SK-MEL-5 (cell line): ENCODE measurements around the gene TEKTIP1. TPM values are rescaled to one million over a fixed set of nuclear protein-coding genes. Genes with fewer than 3 reads are reported as not detected.

Experiments used
- DNase-seq: peaks from one replicate; pipeline ENCODE4 v3.0.0-alpha.2; 2016; ENCODE audit warnings: low read depth, low spot score
- in situ Hi-C: cut with HindIII; loops from 2 replicates; pipeline ENCODE4 v1.10.0; 2016; ENCODE audit warnings: low sequenced_read_pairs, high pct_unique_total_duplicates, low pct_unique_long_range_greater_than_20kb
- total RNA-seq: library from RNA; depleted of rRNA; stranded (reverse); fragments of >200 nt; shearing (Covaris generic); gene quantifications from 2 replicates; pipeline ENCODE4 v1.2.3, GENCODE V29; 2014

The TEKTIP1 gene
- total RNA-seq, 1 experiment from 2014 or later: not detected

DNA sequence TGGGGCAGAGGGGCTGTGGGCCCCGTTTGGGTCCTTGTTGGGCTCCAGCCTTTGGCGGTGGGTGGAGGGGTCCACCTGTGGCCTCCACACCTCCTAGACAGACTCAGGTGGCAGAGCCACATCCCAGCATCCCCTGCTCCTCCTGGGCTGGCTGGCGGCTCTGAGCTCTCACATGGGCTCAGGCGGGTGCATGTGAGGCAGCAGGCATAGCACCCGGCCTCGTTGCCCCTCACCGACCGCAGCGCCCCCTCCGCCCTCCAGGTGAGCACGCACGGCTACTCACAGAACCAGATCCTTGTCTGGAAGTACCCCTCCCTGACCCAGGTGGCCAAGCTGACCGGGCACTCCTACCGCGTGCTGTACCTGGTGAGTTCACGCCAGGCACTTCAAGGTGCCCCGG is 5.9 kb upstream of the TEKTIP1 start:
- no peak for DNase-seq
- in situ Hi-C loops: no loop called here

DNA sequence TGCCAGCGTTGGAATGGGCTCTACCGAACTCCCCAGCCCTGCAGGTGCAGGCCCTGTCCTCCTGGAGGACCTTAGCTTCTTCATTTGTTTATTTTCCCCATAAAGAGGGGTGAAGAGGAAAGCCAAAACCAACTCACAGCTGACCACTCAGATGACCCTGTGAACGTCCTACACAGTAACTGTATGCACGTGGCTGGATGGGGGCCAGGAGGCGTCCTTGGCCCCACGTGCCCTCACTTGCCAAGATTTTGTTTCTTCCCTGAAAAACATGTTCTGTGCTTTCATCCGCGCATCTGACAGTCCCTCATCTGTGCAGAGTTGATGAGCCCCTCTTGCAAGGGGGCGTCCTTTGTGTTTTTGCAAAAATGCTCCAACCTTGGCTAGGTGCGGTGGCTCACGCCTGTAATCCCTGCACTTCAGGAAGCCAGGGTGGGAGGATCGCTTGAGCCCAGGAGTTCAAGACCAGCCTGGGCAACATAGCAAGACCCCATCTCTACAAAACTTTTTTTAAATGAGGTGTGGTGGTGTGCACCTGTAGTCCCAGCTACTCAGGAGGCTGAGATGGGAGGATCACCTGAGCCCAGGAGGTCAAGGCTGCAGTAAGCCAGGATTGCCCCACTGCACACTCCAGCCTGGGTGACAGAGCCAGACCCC is 5.3 kb upstream of the TEKTIP1 start:
- in situ Hi-C loops: no loop called here
- no peak for DNase-seq

DNA sequence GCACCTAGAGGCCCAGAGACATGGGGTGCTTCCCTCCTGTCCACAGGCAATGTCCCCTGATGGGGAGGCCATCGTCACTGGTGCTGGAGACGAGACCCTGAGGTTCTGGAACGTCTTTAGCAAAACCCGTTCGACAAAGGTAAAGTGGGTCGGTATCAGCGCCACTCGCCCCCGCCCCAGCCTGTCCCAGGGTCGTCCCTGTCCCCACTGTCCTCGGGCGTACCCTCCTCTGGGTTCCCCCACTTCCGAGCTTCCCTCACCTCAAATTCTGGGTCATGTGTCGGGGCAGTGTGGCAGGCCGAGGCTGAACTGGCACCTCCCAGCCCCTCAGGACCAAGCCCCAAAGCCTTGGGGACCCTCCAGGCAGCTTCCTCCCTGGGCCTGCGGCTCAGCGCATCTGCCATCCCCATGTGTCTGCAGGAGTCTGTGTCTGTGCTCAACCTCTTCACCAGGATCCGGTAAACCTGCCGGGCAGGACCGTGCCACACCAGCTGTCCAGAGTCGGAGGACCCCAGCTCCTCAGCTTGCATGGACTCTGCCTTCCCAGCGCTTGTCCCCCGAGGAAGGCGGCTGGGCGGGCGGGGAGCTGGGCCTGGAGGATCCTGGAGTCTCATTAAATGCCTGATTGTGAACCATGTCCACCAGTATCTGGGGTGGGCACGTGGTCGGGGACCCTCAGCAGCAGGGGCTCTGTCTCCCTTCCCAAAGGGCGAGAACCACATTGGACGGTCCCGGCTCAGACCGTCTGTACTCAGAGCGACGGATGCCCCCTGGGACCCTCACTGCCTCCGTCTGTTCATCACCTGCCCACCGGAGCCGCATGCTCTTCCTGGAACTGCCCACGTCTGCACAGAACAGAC is 4.4 kb upstream of the TEKTIP1 start:
- in situ Hi-C loops: no loop called here

DNA sequence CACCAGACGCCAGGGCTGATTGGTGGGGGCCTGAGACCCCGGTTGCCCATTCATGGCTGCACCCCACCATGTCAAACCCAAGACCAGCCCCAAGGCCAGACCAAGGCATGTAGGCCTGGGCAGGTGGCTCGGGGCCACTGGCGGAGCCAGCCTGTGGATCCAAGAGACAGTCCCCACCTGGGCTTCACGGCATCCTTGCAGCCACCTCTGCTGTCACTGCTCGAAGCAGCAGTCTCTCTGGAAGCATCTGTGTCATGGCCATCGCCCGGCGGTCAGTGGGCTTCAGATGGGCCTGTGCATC is 3.8 kb upstream of the TEKTIP1 start:
- DNase-seq: no peak
- in situ Hi-C loops: no loop called here

More for the DNA sequence above, 4.4 kb upstream of the TEKTIP1 start:
- DNase-seq: no peak

DNA sequence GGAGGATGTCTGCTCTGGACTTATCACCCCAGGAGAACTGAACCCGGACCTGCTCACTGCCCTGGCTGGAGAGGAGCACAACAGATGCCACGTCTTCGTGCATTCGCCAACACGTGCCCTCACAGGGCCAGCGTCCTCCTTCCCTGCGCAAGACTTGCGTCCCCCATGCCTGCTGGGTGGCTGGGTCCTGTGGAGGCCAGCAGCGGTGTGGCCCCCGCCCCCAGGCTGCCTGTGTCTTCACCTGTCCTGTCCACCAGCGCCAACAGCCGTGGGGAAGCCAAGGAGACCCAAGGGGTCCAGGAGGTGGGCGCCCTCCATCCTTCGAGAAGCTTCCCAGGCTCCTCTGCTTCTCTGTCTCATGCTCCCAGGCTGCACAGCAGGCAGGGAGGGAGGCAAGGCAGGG is 3.4 kb upstream of the TEKTIP1 start:
- in situ Hi-C loops: no loop called here
- peak; percentile 40 for DNase-seq

DNA sequence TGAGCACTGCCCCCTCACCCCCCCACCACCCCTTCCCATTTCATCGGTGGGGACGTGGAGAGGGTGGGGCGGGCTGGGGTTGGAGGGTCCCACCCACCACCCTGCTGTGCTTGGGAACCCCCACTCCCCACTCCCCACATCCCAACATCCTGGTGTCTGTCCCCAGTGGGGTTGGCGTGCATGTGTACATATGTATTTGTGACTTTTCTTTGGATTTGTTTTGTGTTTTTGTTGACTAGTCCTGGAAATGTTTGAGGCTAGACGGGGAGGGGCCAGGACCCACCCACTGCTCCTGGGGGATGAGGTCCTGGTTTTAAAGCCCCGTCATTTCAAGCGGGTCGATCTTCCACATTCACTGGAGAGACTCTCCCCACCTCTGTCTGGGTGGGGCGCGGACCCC is 3.0 kb upstream of the TEKTIP1 start:
- in situ Hi-C loops: no loop called here

DNA sequence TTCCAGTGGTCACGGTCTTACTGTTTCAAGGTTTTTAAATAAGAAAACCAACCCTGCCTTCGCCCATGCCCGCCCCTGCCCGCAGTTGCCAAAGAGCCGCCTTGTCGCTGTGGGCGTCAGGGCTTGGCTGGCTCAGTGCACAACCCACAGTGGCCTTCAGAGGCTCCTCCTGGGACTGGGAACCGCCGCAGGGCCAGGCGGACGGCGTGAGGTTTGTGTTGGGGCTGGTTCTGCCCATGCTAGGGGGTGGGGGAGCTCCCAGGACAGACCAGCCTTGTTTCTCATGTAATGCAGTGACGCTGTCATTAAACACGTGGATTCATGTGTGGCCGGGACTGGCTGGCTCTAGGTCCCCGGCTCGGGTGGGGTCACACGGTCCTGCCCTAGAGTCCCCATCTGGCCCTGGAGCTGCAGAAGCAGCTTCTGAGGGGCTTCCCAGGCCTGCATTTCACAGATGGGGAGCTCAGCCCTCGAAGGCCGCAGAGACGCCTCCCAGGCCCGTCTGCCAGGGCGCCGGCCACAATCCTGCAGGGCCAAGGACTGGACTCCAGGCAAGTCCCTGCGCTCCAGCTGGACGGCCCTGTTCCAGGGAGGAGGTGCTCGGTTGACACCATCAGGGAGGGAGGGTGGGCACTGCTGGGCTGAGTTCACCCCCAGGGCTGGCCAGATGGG is 2.4 kb upstream of the TEKTIP1 start:
- DNase-seq: peak; percentile 96
- in situ Hi-C loops: no loop called here

More for the DNA sequence above, 3.0 kb upstream of the TEKTIP1 start:
- peak; percentile 50 for DNase-seq

DNA sequence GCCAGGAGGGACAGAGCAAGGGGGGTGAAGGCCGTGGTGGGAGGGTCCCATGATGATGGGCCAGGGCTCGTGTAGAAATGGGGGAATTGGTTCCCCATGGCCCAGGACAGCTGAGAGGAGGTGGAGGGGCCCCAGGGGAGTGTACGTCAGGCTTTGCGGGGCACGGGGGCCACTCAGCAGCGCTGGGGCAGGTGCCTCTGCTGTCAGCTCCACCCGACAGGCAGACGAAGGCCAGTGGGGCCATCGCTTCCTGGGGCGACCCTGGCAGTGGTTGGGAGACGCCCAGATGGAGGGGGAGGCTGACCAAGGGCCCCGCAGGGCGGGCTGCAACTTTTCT is 1.9 kb upstream of the TEKTIP1 start:
- in situ Hi-C loops: no loop called here
- no peak for DNase-seq

DNA sequence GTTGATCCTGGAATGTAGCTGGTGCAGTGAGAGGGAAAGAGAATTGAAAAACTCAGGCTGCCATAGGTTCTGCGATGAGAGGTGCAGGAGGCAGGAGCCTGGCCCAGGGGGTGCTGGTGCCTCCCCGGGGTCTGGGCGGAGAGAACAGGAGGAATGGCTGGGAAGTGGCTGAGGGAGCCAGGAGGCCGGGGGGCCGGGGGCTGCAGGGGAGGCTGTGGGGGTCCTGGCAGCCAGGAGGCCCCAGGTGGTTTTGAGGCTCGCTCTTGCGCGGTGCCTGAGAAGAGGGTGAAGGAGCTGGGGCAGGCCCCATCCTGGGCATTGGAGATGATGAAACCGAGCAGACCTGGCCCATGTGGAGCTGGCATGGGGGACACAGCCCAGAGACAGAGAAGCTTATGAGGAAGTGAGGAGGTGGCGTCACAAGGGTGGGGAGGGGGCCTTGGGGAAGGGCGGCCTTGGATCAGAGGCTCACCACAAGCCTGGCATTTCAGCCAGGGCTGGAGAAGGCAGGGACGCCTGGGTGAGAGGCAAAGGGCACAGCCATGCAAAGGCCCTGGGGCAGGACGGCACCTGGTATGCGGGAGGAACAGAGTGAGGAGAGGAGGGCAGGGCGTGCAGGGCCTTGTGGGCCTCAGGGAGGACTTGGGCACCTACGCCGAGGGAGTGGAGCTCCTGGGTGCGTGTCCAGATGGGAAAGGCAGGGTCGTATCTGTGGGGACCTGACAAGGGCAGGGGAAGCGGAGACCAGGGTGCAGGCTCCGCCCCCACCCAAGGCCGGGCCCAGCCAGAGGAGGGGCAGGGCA is 1.3 kb upstream of the TEKTIP1 start:
- in situ Hi-C loops: no loop called here
- peak; percentile 74 for DNase-seq

DNA sequence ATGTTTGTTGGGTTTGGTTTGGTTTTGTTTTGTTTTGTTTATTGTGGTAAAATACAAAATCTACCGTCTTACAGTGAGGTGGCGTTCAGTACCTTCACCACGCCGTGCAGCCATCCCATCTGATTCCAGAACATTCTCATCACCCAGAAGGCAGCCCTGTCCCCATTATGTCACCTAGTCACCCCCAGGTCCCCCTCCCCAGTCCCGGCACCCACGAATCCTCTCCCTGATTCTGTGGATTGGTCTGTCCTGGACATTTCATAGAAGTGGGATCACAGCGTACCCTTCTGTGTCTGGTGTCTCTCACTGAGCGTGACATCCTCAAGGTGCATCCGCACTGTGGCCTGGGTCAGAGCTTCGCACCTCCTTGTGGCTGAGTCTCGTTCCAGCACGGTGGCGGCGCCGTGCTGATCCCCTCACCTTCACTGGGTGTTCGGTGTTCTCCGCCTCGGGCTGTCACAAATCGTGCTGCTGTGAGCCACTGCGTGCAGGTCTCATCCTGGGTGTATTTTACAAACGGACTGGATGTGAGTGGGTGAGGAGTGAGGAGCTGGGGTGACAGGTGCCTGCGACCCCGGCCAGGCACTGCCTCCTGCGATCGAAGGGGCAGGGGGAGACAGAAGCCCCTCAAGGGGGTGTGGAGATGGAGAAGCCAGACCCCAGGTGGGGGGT is 580 bp upstream of the TEKTIP1 start:
- in situ Hi-C loops: no loop called here
- peak; percentile 59 for DNase-seq

DNA sequence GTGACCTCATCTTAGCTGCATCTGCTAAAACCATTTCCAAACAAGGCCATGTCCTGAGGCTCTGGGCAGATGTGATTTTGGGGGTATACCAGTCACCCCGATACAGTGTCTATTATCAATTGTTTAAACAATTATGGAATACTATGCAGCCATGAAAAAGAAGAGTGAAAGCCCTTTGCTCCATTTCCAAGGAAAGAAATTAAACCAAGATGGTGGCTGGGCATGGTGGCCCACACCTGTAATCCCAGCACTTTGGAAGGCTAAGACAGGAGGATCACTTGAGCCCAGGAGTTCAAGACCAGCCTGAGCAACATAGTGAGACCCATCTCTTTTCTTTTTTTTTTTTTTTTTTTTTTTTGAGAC is 763 bp downstream of the TEKTIP1 start:
- DNase-seq: no peak
- in situ Hi-C loops: no loop called here

DNA sequence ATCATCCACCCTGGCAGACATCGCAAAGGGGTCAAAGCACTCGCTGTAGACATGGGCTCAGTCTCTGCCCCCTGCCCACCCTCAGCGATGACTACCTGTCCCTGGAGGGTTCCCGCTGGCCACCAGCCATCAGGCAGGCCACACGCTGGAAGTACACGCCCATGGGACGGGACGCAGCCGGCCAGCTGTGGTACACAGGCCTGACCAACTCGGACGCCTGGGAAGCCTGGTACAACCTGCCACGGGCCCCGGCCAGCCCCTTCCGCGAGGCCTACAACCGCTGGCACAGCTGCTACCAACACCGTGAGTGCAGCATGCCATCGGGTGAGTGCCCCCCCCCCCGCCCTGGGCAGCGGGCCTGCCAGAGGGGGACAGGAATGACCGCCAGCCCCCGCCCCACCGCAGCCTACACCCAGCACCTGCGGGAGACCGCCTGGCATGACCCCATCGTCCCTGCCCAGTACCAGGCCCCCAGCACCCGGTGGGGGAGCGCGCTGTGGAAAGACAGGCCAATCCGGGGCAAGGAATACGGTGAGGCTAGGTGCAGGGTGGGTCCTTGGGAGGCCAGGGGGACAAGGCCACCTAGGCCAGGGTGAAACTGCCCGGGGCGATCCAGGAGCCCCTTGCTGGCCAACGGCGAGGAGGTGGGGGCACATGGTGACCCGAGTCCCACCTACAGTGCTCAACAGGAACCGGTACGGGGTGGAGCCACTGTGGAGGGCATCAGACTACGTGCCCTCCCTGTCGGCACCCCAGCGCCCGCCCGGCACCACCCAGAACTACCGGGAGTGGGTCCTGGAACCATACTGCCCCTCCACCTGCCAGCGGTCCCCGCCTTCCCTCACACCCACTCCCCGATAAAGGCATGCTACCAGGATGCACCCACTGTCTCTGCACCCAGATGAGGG is 4.4 kb downstream of the TEKTIP1 start:
- in situ Hi-C loops: no loop called here
- DNase-seq: peak; percentile 21

DNA sequence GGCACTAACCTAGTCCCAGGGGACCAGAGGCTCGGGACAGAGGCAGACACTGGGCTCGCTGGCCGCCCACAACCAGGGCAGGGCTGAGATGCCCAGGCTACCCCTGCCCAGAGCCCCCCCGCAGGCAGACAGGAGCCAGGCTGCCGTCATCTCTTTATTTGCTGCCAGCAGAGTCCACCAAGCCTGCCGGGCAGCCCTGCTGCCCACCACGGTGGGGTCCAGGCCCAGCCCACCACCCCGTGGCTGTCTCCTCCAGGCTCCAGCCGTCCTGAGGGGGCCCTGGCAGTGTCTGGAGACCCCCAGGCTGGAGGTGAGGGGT is 5.0 kb downstream of the TEKTIP1 start:
- DNase-seq: no peak
- in situ Hi-C loops: no loop called here

DNA sequence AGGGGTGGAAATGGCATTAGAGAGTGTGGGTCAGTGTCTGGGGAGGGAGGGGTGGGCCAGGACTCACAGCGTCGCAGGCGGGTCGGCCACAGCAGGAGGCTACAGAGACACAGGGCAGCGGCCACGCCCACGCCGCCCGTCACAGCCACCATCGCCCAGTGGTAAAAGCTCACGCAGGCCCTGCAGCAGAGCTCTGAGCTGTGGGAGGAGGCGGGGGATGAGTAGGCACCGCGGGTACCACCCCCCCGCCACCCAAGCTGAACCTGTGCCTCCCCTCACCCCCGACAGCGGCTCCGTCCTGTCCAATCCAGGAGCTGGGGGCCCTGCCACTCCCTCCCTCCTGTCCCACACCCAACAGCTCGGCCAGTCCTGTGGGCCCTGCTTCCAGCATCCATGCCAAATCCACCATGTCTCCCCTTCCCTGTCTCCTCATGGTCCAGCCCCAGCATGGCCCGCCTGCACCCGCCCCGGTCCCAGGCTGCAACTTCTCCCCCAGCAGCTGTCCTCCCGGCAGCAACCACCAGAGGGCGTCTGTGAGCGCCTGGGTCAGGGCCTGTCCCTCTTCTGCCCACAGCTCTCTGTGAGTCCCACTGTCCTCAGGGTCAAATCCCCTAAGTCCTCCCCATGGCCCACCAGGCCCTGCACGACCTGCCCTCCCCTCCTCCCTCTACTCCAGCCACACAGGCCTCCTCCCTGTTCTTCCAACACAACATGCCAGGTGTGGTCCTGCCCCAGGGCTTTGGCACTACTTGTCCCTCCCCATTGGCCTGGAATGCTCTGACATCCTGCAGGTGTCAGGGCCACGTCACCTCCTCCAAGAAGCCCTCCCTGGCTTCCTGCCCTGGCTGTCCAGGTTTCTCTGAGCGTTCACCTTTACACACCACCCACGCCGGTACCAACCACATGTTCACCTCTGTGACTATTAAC is 6.0 kb downstream of the TEKTIP1 start:
- DNase-seq: peak; percentile 66
- in situ Hi-C loops: no loop called here

DNA sequence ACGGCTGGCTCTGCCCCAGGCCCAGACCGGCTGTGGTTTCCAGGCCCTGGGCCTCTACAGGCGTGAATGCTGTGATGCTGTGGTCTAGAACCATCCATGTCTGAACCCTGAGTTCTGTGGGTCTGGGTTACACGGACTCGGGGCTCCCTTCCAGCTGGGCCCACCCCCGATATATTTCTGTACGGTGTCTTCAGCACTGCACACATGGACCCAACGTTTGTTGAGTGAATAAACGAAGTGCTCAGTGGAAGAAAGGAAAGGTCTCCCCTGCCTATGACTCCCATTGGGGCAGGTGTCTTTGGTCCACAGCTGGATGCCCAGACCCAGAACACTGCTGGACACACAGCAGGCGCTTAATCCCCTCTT is 6.7 kb downstream of the TEKTIP1 start:
- in situ Hi-C loops: no loop called here
- DNase-seq: no peak

DNA sequence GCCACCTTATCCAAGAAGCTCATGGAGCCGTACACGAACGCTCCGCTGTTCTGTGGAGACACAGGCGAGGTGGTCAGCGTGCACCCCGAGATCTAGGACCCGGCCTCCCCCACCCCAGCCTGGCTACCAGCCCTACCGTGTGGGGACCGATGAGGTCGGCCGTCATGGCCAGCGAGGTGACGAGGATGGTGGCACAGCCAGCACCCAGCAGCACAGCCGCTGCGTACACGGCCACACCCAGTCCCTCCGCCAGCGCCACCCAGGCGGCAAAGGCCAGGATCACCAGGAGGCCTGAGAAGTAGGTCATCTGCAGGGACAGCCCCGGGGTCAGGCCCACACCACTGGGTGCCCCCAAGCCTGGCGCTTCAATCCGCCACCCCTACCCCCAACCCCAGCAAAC is 7.1 kb downstream of the TEKTIP1 start:
- in situ Hi-C loops: no loop called here
- DNase-seq: no peak
